Naive thymus-derived CD4-positive, alpha-beta T cell (primary cell): ENCODE data around the gene ESPN. TPM values are rescaled to one million over a fixed set of nuclear protein-coding genes. Genes with fewer than 3 reads are reported as not detected.

ENCODE experiments used
- ATAC-seq: fragments of 150-1000 bp; cut with Tn5 transposase; 2 replicates; pipeline ENCODE4 v1.10.0; 2021; ENCODE audit warnings: mild to moderate bottlenecking, moderate library complexity
- CTCF ChIA-PET: fragments of 350-600 bp; sonication (Branson Sonifier 250); formaldehyde crosslinking; loops from one replicate; lab custom pipeline; 2021; ENCODE audit warnings: antibody characterized with exemption; lab: Charles Lee
- POLR2A ChIA-PET: fragments of 350-600 bp; sonication (Branson Sonifier 250); formaldehyde crosslinking; loops from one replicate; lab custom pipeline; 2021; ENCODE audit warnings: antibody characterized with exemption, inconsistent platforms; lab: Charles Lee
- DNase-seq, 9 donors: peaks; one replicate each; pipeline versions ENCODE4 v3.0.0 to v3.0.0-alpha.2; 2020 to 2022; ENCODE audit warnings: mixed read lengths in 1 of 9
- H3K27ac ChIP-seq: one replicate; pipeline ENCODE4 v1.7.0; 2013; ENCODE audit warnings: mild to moderate bottlenecking, low read depth, low read length, moderate library complexity
- H3K27me3 ChIP-seq, 2 donors: one replicate each; pipeline ENCODE4 v1.7.0; 2013; ENCODE audit warnings: low read length in 2 of 2, mild to moderate bottlenecking in 2 of 2, moderate library complexity in 2 of 2; ENCODE audit not compliant: control insufficient read depth in 2 of 2, insufficient read depth in 2 of 2
- H3K36me3 ChIP-seq, 3 experiments: 1 replicate in 2 of 3; 2 replicates in 1 of 3; pipeline ENCODE4 v1.7.0; 2013; ENCODE audit warnings: low read length in 3 of 3, mild to moderate bottlenecking in 3 of 3, moderate library complexity in 1 of 3; ENCODE audit not compliant: insufficient read depth in 3 of 3, control insufficient read depth in 2 of 3
- H3K4me1 ChIP-seq, 2 donors: one replicate each; pipeline ENCODE4 v1.7.0; 2013; ENCODE audit warnings: low read length in 2 of 2, mild to moderate bottlenecking in 2 of 2, moderate library complexity in 1 of 2; ENCODE audit not compliant: control insufficient read depth in 2 of 2, insufficient read depth in 2 of 2
- H3K4me3 ChIP-seq: 2 replicates; pipeline ENCODE4 v1.7.0; 2013; ENCODE audit warnings: mild to moderate bottlenecking, low read length
- H3K9me3 ChIP-seq, 3 experiments: 1 replicate in 2 of 3; 2 replicates in 1 of 3; pipeline ENCODE4 v1.7.0; 2013; ENCODE audit warnings: low read length in 3 of 3; ENCODE audit not compliant: control insufficient read depth in 2 of 3
- H3K27ac Mint-ChIP-seq, 9 donors: one replicate each; pipeline ENCODE4 v1.8.0; 2020 to 2022; ENCODE audit warnings: mixed read lengths in 9 of 9, mild to moderate bottlenecking in 8 of 9, moderate library complexity in 5 of 9, inconsistent platforms in 2 of 9
- H3K27me3 Mint-ChIP-seq, 5 donors: one replicate each; pipeline ENCODE4 v1.8.0; 2021 to 2022; ENCODE audit warnings: mixed read lengths in 5 of 5, mild to moderate bottlenecking in 1 of 5
- H3K36me3 Mint-ChIP-seq, 5 donors: one replicate each; pipeline ENCODE4 v1.8.0; 2020 to 2022; ENCODE audit warnings: mixed read lengths in 5 of 5, mild to moderate bottlenecking in 3 of 5, inconsistent platforms in 1 of 5
- H3K4me1 Mint-ChIP-seq, 7 donors: one replicate each; pipeline ENCODE4 v1.8.0; 2020 to 2022; ENCODE audit warnings: mixed read lengths in 7 of 7, mild to moderate bottlenecking in 3 of 7, inconsistent platforms in 1 of 7
- H3K4me3 Mint-ChIP-seq, 10 donors: one replicate each; pipeline ENCODE4 v1.8.0; 2020 to 2022; ENCODE audit warnings: mild to moderate bottlenecking in 10 of 10, mixed read lengths in 10 of 10, moderate library complexity in 6 of 10, inconsistent platforms in 2 of 10
- H3K9me3 Mint-ChIP-seq, 11 donors: one replicate each; pipeline ENCODE4 v1.8.0; 2020 to 2022; ENCODE audit warnings: mixed read lengths in 11 of 11, mild to moderate bottlenecking in 4 of 11, inconsistent platforms in 1 of 11, moderate library complexity in 1 of 11
- intact Hi-C, 2 donors: fragments of 100-400 bp; cut with micrococcal nuclease; formaldehyde crosslinking; loops; one replicate each; pipeline ENCODE4 v1.15.1; 2023
- polyA plus RNA-seq, 2 donors: library from polyadenylated mRNA; unstranded; fragments of 300-500 nt; fragmentation: Illumina TruSeq; gene quantifications; one replicate each; pipeline ENCODE4 v1.2.3, GENCODE V29; 2021
- total RNA-seq, 6 experiments: library from RNA in 5 of 6; stranded (reverse) in 5 of 6; gene quantifications; 1 replicate in 5 of 6; 2 replicates in 1 of 6; pipeline ENCODE4 v1.2.3 and lab custom pipeline; 2021 to 2026

Gene ESPN
- total and polyA plus RNA-seq, 7 experiments from 2014 or later, result 0.40 to 2.9 (median 2.1) TPM

DNA sequence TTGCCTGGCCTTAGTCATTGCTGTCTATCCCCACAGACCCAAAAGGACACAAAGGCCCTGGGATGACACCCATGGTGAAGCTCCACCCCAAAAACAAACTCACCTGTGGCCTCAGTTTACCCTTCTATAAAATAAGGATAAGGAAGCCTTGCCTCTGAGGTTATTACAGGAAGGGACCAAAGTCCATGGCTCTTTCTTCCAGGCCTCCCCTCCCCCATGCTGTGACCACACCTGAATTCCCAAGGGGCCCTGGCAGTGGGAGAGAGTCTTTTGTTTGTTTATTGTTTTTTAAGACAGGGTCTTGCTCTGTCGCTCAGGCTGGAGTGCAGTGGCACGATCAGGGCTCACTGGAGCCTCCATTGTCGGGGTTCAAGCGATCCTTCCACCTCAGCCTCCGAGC lies 51.9 kb downstream of the ESPN start:
- CTCF ChIA-PET, result interaction anchor here (0.7 to 4.2 kb wide), 13 partner anchors 9 to 76 kb away, joined by 3 to 19 read pairs (median 5); no protein-coding TSS in a partner anchor
- Histone ChIP-seq H3K9me3 (no peaks in the 10 kb centered on the region), H3K27me3 (no peaks in the 10 kb centered on the region), H3K4me3 (no peak overlapping the region), H3K27ac (no peak overlapping the region), H3K4me1 (peaks cover 0 to 6% of the 10 kb centered on the region in 2 donors), H3K36me3 (no peaks in the 10 kb centered on the region)
- no peaks in the 10 kb centered on the region for H3K36me3 Mint-ChIP-seq
- H3K27ac Mint-ChIP-seq, result no peak overlapping the region
- no peaks in the 10 kb centered on the region for H3K9me3 Mint-ChIP-seq
- DNase-seq, result no peak
- intact Hi-C loops, result loop anchor here in 1 of 2 donors (5.0 kb wide), 2 partner anchors 39 to 129 kb away; no protein-coding TSS in a partner anchor
- peaks cover 0 to 7% (median 2%) of the 10 kb centered on the region in 7 donors for H3K4me1 Mint-ChIP-seq
- ATAC-seq, result no peak
- POLR2A ChIA-PET, result interaction anchor here (0.6 kb wide), 1 partner anchor 145 kb away, joined by 3 read pairs; no protein-coding TSS in a partner anchor
- no peak overlapping the region for H3K4me3 Mint-ChIP-seq
- peaks cover 0 to 3% (median 0%) of the 10 kb centered on the region in 5 donors for H3K27me3 Mint-ChIP-seq

DNA sequence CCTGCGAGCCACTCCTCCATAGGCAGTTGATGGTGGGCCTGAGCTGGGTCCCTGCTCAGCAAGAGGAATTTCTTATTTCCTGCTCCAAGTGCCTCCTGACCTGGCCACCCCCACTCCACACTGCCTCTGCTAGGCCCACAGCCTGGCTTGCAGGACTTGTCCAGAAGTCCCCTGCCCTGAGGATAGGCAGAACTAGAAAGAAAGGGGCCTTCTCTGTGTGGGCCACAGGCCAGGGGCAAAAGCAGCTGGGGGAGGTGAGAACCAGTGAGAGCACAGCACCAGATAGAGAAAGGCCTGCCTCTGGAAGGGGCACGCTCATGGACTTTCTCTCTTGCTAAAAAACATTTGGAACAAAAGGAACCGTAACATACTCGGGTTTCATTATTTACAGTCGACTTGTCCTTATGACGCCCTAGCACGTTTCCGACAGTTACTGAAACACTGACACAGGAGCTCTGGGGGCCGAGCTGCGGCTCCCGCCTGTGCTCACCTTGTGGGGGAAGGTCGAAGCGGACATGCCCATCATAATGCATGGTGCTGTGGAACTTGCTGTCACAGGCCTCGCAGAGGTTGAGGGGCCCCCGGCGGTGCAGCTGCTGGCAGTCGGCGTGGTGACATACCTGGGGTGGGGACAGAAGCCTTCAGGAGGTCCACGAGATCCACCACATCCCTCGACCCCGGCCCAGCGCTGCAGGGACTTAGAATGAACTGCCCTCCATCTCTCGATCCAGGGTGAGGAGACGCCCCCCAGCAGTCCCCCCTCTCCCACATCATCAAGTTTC lies 52.7 kb downstream of the ESPN start:
- Mint-ChIP-seq H3K36me3 (no peaks in the 10 kb centered on the region), H3K27me3 (peaks cover 0 to 7% (median 0%) of the 10 kb centered on the region in 5 donors), H3K4me3 (no peak overlapping the region), H3K4me1 (peaks cover 0 to 7% (median 2%) of the 10 kb centered on the region in 7 donors), H3K27ac (no peak overlapping the region), H3K9me3 (no peaks in the 10 kb centered on the region)
- ChIA-PET POLR2A (interaction anchor here (0.9 kb wide), 1 partner anchor 11 kb away, joined by 3 read pairs; no protein-coding TSS in a partner anchor), CTCF (interaction anchor here (0.6 to 4.2 kb wide), 13 partner anchors 8 to 76 kb away, joined by 3 to 19 read pairs (median 5); no protein-coding TSS in a partner anchor)
- Histone ChIP-seq H3K36me3 (no peaks in the 10 kb centered on the region), H3K27me3 (no peaks in the 10 kb centered on the region), H3K4me3 (no peak overlapping the region), H3K27ac (no peak overlapping the region), H3K4me1 (peaks cover 0 to 6% of the 10 kb centered on the region in 2 donors), H3K9me3 (no peaks in the 10 kb centered on the region)
- DNase-seq (no peak), ATAC-seq (no peak)
- intact Hi-C loops, result loop anchor here in 1 of 2 donors (5.0 kb wide), 2 partner anchors 40 to 130 kb away; no protein-coding TSS in a partner anchor

DNA sequence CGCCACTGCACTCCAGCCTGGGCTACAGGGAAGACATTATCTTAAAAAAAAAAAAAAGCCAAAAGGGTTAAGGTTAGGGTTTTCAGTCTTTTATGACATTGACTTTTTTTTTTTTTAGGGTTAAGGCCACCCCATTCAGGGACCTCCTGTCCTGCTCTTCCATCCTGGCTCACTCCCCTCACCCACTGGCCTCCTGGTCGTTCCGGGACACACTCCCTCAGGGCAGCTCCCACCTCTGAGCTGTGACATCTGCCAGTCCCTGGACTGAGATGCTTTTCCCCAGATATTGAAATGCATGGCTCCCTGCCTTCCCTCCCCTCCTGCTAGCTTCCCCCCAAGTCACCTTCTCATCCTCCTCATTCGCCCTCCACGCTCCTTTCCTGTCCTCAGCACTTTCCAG lies 57.2 kb downstream of the ESPN start:
- Mint-ChIP-seq H3K27me3 (peaks cover 6 to 43% (median 9%) of the 10 kb centered on the region in 5 donors), H3K4me3 (no peak overlapping the region), H3K36me3 (no peaks in the 10 kb centered on the region), H3K27ac (no peak overlapping the region), H3K9me3 (no peaks in the 10 kb centered on the region), H3K4me1 (peaks cover 5 to 13% (median 7%) of the 10 kb centered on the region in 7 donors)
- ChIA-PET CTCF (no interaction called here), POLR2A (interaction anchor here (1.4 kb wide), 1 partner anchor 15 kb away, joined by 3 read pairs; no protein-coding TSS in a partner anchor)
- intact Hi-C loops, result no loop called here
- Histone ChIP-seq H3K27ac (no peak overlapping the region), H3K27me3 (peaks cover 0 to 6% of the 10 kb centered on the region in 2 donors), H3K36me3 (no peaks in the 10 kb centered on the region), H3K4me1 (peaks cover 3 to 11% of the 10 kb centered on the region in 2 donors), H3K9me3 (no peaks in the 10 kb centered on the region), H3K4me3 (no peak overlapping the region)
- no peak for ATAC-seq
- DNase-seq, result no peak

DNA sequence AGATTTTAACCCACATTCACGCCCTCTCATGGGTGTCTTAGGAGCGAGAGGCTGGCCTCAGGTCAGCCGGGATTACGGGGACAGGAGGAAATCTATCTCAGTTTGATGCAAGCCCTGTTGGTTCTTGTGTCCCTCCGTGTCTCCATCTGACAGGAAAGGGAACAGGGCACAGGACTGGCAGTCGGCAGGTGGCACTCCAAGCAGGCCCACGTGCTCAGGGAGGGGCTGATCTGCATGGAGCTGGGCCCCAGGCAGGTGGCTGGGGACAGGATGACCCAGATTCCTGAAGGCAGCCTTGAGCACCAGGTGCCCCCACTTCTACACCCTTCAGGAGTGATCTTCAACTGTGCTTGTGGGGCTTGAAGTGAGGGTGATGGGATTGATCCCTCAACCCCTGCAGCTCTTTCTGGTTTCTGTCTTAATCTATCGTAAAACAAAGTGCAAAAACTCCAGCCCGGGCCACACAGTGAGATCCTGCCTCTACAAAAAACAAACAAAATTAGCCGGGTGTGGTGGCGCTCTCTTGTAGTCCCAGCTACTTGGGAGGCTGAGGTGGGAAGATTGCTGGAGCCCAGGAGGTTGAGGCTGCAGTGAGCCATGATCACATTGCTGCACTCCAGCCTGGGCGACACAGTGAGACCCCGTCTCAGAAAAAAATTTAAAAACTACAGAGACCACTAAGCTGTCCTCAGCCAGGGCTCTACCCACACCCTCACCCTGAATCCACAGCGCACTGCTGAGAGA lies 58.6 kb downstream of the ESPN start:
- H3K27me3 ChIP-seq, result peaks cover 0 to 6% of the 10 kb centered on the region in 2 donors

DNA sequence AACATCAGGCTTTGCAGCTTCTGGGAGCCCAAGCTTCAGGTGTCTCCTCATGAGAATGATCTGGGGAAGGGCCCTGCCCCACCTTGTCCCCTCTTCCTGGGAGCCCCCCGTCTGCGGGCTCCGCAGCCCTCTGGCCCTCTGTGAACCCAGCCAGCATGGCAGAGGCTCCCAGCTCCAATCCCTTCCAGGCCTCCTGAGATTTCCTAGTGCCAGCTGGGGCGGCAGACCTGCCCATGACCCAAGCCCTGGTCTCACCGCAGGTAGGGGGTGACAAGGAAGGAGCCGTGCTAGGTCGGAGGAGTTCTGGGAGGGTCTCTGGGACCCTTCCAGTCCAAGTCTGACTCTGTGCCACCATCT lies 59.2 kb downstream of the ESPN start:
- H3K4me1 ChIP-seq, result peaks cover 3 to 12% of the 10 kb centered on the region in 2 donors
- peaks cover 0 to 6% of the 10 kb centered on the region in 2 donors for H3K27me3 ChIP-seq
- Mint-ChIP-seq H3K4me1 (peaks cover 5 to 13% (median 11%) of the 10 kb centered on the region in 7 donors), H3K36me3 (no peaks in the 10 kb centered on the region), H3K27ac (no peak overlapping the region), H3K9me3 (no peaks in the 10 kb centered on the region), H3K27me3 (peaks cover 6 to 53% (median 9%) of the 10 kb centered on the region in 5 donors), H3K4me3 (peak overlapping the region in 1 of 10 donors; percentile 26)
- H3K9me3 ChIP-seq, result no peaks in the 10 kb centered on the region
- ChIA-PET CTCF (interaction anchor here (2.2 kb wide), 1 partner anchor 71 kb away, joined by 8 read pairs; the partner anchor contains the start of genes NOL9 and TAS1R1), POLR2A (interaction anchor here (1.8 kb wide), 1 partner anchor 16 kb away, joined by 6 read pairs; no protein-coding TSS in a partner anchor)
- no peaks in the 10 kb centered on the region for H3K36me3 ChIP-seq
- no peak overlapping the region for H3K27ac ChIP-seq
- H3K4me3 ChIP-seq, result no peak overlapping the region
- DNase-seq (no peak), ATAC-seq (no peak)
- intact Hi-C loops, result no loop called here

More for the DNA sequence above, 58.6 kb downstream of the ESPN start:
- Mint-ChIP-seq H3K4me1 (peaks cover 5 to 13% (median 11%) of the 10 kb centered on the region in 7 donors), H3K36me3 (no peaks in the 10 kb centered on the region), H3K4me3 (no peak overlapping the region), H3K9me3 (no peaks in the 10 kb centered on the region), H3K27ac (no peak overlapping the region), H3K27me3 (peaks cover 6 to 54% (median 9%) of the 10 kb centered on the region in 5 donors)
- Histone ChIP-seq H3K27ac (no peak overlapping the region), H3K4me1 (peaks cover 3 to 12% of the 10 kb centered on the region in 2 donors), H3K9me3 (no peaks in the 10 kb centered on the region), H3K4me3 (no peak overlapping the region), H3K36me3 (no peaks in the 10 kb centered on the region)
- ChIA-PET CTCF (interaction anchor here (2.2 kb wide), 1 partner anchor 71 kb away, joined by 8 read pairs; the partner anchor contains the start of genes NOL9 and TAS1R1), POLR2A (interaction anchor here (1.8 kb wide), 1 partner anchor 16 kb away, joined by 6 read pairs; no protein-coding TSS in a partner anchor)
- ATAC-seq (no peak), DNase-seq (no peak)
- intact Hi-C loops, result no loop called here

DNA sequence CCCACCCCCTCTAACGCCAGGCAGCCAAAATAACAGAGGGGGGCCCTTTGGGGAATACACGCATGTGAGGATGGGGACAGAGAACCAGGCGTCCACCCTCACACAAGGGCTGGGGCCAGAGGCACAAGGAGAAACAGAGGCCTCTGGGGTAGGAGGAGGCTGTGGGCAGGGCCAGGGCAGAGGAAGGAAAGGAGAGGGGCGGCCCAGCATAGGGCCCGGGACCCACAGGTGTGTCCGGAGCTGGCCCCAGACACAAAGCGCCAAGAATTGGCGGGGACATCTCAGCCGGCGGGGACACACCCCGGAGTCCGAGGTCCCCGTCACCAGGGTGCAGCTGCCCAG lies 60.2 kb downstream of the ESPN start:
- Histone ChIP-seq H3K4me1 (peaks cover 3 to 12% of the 10 kb centered on the region in 2 donors), H3K36me3 (no peaks in the 10 kb centered on the region), H3K27ac (no peak overlapping the region), H3K4me3 (no peak overlapping the region), H3K27me3 (peaks cover 0 to 6% of the 10 kb centered on the region in 2 donors), H3K9me3 (no peaks in the 10 kb centered on the region)
- POLR2A ChIA-PET, result interaction anchor here (1.8 kb wide), 1 partner anchor 17 kb away, joined by 6 read pairs; no protein-coding TSS in a partner anchor
- DNase-seq (no peak), ATAC-seq (no peak)
- CTCF ChIA-PET, result interaction anchor here (1.4 to 2.2 kb wide), 3 partner anchors 8 to 69 kb away, joined by 4 to 8 read pairs (median 8); partner anchors contain the start of genes NOL9 and TAS1R1
- Mint-ChIP-seq H3K9me3 (no peaks in the 10 kb centered on the region), H3K36me3 (no peaks in the 10 kb centered on the region), H3K4me1 (peaks cover 6 to 13% (median 11%) of the 10 kb centered on the region in 7 donors), H3K27ac (peak overlapping the region in 1 of 9 donors; percentile 8), H3K4me3 (peak overlapping the region in 4 of 10 donors; percentile 14 to 77 (median 53)), H3K27me3 (peaks cover 6 to 51% (median 9%) of the 10 kb centered on the region in 5 donors)
- intact Hi-C loops, result loop anchor here in 1 of 2 donors (5.0 kb wide), 3 partner anchors 37 to 733 kb away; no protein-coding TSS in a partner anchor
